Epithelial cell of prostate (primary cell): ENCODE measurements around the gene CUX1.
"Not testable (repeated sequence)": the region's sequence is repeated elsewhere in the genome, so short reads cannot be mapped to it uniquely, and the experiment has no call there.

Source experiments
- DNase-seq: peaks from one replicate; pipeline ENCODE4 v3.0.0-alpha.2; 2011; ENCODE audit warnings: low read depth, low spot score
- H3K27ac ChIP-seq: fragments of 450-650 bp; 2 replicates; pipeline ENCODE4 v1.5.1; 2017; ENCODE audit warnings: mild to moderate bottlenecking

CUX1 gene

DNA sequence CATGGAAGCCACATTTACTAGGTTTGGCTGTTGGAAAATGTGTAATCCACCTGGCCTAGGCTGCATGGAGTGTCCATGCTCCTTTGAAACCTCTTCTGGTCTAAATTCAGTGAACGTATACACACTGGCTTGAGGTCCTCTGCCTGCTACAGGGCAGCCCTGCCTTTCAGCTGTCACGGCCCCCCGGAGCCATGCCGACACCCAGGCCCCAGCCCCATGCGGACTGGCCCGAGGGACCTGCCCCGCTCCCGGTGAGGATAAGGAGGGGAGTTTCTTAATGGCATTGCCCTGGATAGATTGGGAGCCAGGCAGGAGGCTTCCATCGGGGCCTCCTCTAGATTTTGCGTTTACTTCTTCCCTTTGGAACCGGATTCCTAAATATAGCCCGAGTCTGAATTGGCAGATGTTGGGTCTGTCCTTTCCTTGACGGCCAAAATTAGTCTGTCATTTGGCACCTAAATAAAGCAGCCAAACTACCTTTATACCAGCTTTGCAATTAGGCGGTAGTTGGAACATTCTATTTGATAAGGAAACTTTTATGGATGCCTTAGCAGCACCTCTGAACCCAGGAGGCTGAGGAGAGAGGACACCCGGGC lies 397.1 kb downstream of the CUX1 start:
- H3K27ac ChIP-seq = no peak overlapping the region
- no peak for DNase-seq

DNA sequence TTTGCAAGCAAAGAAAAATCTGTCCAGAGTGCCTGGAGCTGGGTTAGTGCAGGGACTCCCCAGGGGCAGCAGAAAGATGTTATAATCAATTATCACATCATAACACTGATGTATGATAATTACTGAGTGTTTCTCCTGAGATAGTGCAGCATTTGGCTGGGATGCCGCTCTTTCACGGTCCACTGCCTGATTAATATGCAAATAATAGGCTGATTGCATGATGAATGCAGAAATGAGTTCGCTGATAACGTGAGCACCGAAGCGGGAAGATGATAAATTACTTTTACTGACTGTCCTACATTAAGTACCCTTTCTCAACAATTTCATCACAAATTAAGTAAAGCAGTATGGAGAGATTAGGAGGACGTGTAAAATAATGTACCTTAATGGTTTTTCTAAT lies 397.8 kb downstream of the CUX1 start:
- H3K27ac ChIP-seq = no peak overlapping the region
- no peak for DNase-seq

DNA sequence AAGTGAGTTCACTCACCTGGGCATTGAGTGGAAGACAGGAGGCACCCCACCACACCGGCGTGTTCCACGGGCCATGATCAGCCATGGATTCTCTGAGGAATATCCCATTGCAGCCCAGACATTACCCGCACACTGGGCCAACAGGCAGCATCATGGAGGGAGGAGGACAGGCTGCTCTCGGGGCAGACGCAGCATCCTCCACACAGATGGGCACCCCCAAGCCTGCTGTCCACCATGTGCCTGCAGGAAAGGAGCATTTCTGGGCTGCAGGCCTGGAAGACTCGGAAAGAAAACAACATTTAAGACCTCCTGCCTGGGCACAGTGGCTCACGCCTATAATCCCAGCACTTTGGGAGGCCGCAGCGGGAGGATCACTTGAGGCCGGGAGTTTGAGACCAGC lies 398.3 kb downstream of the CUX1 start:
- no peak for DNase-seq
- no peak overlapping the region for H3K27ac ChIP-seq

DNA sequence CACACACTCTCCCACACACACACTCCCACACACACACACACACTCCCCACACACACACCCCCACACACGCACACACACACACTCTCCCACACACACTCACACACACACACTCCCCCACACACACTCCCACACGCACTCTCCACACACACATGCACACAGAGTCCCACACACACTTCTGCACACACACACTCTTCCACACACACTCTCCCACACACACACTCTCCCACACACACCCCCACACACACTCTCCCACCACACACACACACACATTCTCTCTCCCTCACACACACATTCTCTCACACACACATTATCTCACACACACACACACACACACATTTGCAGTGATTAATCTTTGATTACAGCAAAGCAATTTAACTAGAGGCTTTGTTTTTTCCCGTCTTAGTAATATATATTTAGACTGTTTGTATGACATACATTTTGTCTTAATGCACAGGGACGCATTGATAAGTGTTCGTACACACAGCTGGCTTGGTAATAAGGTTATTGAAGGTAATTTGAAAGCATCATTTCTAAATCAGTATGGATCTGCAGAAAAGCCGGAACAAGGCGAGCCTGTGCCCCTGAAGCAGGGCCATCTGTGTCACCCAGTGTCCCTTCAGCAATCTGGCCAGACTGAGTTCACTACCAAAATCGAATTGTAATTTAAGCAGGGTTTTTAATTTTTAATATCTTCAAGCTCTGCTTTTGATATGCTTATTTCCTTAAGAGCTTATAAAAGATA lies 399.3 kb downstream of the CUX1 start:
- no peak overlapping the region for H3K27ac ChIP-seq
- DNase-seq = no peak

DNA sequence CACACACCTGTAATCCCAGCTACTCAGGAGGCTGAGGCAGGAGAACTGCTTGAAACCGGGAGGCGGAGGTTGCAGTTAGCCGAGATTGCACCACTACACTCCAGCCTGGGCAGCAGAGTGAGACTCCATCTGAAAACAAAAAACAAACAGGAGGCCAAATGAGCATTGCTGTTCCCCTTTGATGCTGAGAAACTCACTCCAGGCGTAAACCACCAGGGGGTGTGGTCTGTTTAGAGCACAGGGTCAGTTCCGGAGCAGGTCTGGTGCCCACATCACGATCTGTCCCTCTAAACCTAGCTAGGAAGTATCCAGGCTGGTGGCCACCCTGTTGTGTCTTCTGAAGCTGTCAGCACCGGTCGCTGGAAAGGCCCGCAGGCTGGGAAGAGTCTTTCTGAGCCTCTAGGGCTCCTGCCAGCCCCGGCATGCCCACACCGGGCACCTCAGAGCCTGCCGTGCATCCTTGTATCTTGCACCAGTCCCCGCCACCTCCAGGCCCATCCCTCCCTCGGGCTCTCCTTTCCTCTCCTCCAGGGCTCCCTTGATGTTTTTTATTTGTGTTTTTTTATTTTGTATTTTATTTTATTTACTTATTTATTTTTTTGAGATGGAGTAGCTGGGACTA lies 402.9 kb downstream of the CUX1 start:
- DNase-seq = no peak
- peak overlapping the region; percentile 30 for H3K27ac ChIP-seq

DNA sequence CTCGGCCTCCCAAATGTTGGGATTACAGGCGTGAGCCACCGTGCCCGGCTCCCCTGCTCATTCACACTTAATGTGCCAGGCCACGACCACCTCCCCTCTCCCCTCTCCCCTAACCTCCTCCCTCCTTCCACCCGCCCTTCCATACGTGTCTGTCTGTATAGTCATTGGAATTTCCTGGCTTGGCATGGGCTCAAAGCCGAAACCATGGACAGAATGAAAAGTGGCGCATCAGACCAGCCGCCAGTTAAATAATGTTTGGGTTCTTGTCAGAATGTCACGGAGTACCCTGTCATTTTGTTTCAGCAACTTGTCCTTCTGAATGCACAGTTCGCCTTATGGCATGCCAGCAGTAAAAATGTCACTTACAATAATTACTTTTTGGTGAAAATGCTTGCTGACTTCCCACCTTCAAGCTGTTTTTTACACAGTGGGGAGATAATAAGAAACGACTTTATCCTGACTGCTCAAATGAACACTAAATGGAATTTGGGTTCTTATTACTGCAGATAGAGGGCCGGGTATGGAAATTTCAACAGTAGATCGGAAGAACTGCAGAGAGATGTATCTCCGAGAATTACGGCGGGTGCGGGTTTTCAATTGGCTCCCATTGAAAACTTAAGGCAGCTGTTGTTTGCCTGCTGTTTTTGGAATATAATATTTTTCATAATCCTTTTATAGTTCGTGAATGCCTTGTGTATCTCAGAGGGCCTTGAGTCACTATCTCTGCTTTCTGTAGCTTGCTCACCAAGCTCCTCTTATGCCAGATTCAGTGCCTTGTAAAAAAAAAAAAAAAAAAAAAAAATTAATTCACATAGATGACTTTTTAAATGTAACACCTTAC lies 403.8 kb downstream of the CUX1 start:
- peak overlapping the region; percentile 30 for H3K27ac ChIP-seq
- no peak for DNase-seq

DNA sequence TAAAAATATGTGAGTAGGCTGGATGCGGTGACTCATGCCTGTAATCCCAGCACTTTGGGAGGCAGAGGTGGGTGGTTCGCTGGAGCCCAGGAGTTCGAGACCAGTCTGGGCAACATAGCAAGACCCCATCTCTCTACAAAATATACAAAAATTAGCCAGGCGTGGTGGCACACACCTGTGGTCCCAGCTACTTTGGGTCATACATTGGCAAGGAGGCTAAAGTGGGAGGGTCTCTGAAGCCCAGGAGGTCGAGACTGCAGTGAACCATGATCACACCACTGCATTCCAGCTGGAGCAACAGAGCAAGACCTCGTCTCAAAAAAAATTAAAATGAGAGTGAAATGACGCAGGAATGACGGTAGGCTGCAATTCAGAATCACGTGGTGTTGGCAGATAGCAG lies 404.5 kb downstream of the CUX1 start:
- no peak for DNase-seq
- no peak overlapping the region for H3K27ac ChIP-seq

DNA sequence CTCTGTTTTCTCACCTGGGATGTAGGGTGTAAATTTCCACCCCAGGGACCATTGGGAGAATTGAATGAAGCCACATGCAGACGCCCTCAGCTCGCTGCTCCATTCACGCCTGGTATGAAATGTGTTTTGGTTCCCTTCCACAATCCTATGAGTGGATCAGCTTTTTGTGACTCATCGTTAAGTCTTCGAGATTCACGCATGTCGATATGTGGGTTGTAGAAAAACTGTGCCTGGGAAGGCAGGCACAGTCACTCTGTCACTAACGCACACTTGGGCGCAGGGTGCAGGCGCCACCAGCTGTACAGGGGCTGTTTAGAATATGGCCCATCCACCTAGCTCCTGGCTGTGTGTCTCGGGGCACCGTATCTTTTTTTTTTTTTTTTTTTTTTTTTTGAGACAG lies 405.0 kb downstream of the CUX1 start:
- no peak overlapping the region for H3K27ac ChIP-seq
- DNase-seq = no peak

DNA sequence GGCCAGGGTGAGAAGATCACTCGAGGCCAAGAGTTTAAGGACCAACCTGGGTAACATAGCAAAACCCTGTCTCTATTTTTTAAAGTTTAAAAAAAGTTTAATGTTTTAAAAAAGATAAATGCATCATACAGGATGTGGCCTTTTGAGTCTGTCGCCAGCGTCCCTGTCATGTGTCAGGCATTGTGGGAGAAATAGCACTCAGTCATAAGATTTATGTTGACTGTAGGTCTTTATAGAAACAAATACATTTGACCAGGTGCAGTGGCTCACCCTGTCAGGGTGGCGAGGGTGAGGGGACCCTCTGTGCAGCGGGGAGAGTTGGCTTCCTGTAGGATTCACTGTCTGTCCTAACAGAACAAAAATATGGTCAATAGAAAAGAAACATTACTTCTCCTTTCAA lies 405.8 kb downstream of the CUX1 start:
- no peak for DNase-seq
- H3K27ac ChIP-seq = no peak overlapping the region

DNA sequence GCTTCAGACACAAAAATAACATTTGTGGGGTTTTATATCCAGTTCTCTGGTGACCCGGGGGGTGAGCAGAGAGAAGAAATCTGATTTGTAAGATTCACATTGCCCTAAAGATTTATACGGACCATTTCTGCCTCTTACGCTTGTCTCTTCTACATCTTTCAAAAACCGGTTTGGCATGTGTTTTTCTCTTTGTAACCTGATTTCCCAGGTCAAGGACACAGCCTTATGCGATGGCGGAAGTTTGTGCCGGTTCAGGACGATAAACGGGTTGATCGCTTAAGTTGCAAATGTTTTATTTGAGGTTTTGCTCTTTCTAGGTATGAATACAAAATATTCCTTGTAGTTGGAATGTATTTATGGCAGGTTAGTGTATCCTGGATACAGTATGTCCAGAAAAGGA lies 407.6 kb downstream of the CUX1 start:
- H3K27ac ChIP-seq = no peak overlapping the region
- DNase-seq = no peak

DNA sequence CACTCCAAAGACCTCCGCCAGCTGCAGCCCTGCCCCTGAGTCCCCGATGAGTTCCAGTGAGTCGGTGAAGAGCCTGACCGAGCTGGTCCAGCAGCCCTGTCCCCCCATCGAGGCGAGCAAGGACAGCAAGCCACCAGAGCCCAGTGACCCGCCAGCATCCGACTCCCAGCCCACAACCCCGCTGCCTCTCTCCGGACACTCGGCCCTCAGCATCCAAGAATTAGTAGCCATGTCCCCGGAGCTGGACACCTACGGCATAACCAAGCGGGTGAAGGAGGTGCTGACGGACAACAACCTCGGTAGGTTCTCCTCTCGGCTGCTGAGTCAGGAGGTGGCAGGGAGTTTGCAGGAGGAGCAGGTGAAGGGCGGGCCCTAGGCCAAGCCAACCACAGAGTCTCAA lies 409.9 kb downstream of the CUX1 start:
- H3K27ac ChIP-seq = no peak overlapping the region
- no peak for DNase-seq

DNA sequence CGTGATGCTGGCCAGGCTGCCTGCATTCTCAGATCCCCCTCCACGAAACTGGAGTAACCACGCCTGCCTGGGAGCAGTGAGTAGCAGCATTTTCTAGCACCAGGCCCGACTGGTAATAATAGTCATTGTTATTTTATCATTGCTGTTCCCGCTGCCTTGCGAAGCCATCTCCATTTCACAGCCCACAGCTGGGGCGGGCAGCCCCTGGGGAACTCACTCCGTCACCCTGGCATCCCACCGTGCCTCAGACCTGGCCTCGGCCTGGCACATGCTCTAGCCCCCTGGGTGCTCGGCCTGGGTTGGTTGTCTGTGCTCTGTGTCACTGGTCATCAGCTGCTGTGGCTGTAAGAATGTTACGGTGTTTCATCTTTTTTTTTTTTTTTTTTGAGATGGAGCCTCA lies 411.5 kb downstream of the CUX1 start:
- H3K27ac ChIP-seq = no peak overlapping the region
- DNase-seq = no peak

DNA sequence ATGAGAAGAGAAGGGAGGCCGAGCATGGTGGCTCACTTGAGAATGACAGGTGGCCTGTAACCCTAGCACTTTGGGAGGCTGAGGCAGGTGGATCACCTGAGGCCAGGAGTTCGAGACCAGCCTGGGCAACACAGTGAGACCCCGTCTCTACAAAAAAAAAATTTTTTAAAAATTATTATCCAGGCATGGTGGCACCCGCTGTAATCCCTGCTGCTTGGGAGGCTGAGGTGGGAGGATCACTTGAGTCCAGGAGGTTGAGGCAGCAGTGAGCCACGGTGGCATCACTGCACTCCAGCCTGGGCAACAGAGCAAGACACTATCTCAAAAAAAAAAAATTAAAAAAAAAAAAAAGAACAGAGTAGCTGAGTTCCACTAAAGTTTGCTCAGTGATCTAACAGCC lies 412.7 kb downstream of the CUX1 start:
- H3K27ac ChIP-seq = peak overlapping the region; percentile 10
- not testable (repeated sequence) for DNase-seq

DNA sequence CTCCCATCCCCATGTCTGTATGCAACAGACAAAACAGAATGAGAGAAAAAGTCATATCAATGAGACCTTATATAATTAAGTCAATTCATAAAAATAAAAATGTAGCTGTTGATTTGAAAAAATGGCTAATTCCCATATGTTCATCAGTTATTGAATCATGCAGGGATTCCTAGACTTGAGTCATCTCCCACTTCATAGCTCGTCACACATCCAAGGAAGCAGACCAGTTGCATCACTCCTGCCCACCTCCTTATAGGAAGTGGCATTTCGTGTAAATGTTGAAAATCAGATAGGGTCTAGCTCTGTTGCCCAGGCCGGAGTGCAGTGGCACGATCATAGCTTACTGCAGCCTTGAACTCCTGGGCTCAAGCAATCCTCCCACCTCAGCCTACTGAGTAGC lies 413.2 kb downstream of the CUX1 start:
- DNase-seq = no peak
- H3K27ac ChIP-seq = peak overlapping the region; percentile 10

DNA sequence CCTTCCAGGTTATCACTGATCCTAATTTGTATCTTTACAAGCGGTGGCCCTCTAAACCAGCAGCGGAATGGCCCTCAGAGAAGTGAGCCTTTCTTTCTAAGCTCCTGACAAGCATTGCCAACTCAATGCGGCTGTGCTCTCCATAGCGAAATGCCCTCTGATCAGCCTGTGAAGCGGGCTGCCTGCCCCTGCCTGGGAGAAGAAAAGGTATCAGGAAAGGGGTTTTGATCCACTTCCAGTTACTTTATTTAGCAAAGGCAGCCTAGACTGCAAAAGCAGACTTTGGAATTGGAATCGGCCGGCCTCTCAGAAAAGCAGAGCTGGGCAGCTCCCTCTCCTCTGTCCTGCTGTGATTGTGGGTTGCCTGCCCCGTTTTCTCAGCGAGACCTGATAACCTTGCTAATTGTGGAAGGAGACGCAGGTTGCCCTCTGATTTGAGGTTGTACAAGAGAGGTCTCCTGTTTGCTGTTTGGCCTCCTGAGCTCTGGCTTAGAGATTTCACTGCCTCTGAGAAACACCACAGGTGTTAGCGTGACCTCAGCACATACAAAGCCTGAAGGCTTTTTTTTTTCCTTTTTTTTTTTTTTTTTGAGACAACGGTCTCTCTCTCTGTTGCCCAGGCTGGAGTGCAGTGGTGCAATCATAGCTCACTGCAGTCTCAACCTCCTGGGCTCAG lies 415.3 kb downstream of the CUX1 start:
- H3K27ac ChIP-seq = no peak overlapping the region
- no peak for DNase-seq

DNA sequence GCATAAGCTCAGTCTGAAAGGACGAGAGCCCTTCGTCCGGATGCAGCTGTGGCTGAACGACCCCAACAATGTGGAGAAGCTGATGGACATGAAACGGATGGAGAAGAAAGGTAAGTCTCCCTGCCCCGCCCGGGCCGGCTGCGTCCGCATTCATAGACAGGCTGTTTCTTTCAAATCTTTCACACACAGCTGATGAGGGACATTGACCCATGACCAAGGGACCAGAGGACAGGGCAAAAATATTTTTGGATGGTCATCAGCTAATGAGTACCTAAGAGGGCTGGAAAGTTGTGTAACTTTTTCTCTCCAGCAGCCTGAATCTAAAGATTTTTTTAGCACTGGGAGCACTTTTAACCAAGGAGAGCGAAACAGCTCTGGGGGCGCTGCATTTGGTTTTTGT lies 416.7 kb downstream of the CUX1 start:
- H3K27ac ChIP-seq = no peak overlapping the region
- DNase-seq = no peak

DNA sequence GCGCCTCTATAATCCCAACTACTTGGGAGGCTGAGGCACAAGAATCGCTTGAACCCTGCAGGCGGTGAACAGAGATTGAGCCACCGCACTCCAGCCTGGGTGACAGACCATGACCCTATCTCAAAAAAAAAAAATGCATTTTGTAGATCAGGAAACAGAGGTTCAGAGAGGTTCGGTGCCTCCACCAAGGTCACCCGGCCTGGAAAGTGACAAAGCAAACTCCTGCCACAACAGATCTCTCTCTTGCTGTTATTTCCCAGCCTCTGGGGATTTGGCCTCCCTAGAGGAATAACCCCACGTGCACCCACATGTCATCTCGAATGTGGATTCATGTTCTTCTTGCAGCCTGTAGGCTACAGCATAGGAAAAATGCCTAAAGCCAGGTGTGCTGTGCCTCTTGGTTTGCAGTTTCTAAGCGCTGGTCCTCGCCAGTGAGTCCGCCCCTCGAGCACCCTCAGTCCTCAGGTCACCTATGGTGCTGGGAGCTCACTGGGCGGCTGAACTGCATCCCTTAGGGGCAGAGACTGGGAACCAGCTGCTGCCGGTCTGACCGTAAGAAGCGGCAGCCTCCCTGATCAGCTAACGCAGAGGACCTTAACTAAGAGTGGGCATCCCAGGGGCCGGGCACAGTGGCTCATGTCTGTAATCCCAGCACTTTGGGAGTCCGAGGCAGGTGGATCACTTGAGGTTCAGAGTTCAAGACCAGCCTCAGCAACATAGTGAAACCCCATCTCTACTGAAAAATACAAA lies 417.6 kb downstream of the CUX1 start:
- DNase-seq = no peak

DNA sequence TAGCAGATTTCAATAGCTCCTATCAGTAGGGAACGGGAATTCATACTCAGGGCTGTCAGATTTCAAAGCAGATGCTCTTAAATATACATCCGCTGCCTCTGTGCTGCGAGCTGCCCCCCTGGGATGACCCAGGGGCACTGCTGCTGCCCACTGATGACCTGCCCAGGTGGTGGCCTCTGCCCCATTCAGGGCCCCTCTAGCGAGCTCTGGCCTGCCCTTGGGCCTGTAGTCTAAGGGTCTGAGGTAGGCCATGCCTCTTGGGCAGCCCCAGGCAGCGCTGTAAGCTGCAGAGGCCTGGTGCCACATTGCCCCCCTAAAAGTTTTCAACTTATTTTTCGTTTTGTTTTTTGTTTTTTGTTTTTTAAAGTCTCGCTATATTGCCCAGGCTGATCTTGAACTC lies 418.7 kb downstream of the CUX1 start:
- H3K27ac ChIP-seq = no peak overlapping the region
- DNase-seq = no peak

More for the DNA sequence above, 417.6 kb downstream of the CUX1 start:
- no peak overlapping the region for H3K27ac ChIP-seq

DNA sequence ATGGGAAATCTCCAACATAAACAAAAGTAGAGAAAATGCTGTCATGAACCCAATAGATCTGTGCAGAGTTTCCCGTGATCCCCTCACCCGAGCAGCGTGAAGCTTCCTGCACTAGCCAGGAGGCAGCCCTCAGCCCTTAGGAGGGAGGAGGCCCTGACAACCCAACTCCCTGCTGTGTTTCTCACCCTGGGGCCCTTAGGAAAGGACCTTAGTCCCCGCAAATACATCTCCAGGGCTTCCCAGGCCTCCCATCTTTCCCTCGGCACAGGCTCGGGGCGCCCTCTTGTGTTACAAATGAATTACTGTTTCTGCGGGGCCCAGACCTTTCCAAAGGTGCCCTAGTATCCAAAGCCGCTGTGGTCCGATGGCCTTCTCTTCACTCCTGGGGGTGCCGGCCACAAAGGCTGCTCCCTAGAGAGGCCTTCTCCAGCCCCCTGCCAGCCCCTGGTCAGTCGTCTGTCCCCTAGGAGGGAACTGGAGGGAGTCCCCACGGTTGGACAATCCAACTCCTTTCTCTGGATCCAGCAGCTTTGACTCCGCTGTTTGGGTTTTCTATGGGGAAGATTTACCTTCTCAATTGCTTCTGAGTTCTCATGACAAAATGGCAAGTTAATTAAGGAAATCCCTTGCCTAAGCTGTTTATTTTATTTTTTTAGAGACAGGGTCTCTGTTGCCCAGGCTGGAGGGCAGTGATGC lies 419.3 kb downstream of the CUX1 start:
- H3K27ac ChIP-seq = no peak overlapping the region
- DNase-seq = no peak
